Kidney (tissue), 14 donors: ENCODE measurements around the gene NTRK3. TPM values are rescaled to one million over a fixed set of nuclear protein-coding genes. Genes with fewer than 3 reads are reported as not detected.

Source experiments
- DNase-seq, 5 donors: peaks; one replicate each; pipeline ENCODE4 v3.0.0-alpha.2; 2013 to 2020
- FAIRE-seq: peaks from 2 replicates; lab custom pipeline; 2012; peaks lifted over from hg19 to GRCh38; lab: Jason Lieb, UNC
- H3K27ac ChIP-seq, 2 donors: one replicate each; pipeline ENCODE4 v1.7.0; 2013; ENCODE audit warnings: low read depth in 2 of 2, low read length in 2 of 2, inconsistent platforms in 1 of 2
- H3K27me3 ChIP-seq: one replicate; pipeline ENCODE4 v1.7.1; 2013; ENCODE audit warnings: low read length, inconsistent platforms; ENCODE audit not compliant: control insufficient read depth, insufficient read depth
- H3K36me3 ChIP-seq, 3 donors: one replicate each; pipeline versions ENCODE4 v1.7.0 to v1.7.1; 2013; ENCODE audit warnings: low read length in 3 of 3, control low read depth in 1 of 3, inconsistent platforms in 1 of 3; ENCODE audit not compliant: insufficient read depth in 3 of 3, control insufficient read depth in 2 of 3
- H3K4me1 ChIP-seq, 3 donors: one replicate each; pipeline versions ENCODE4 v1.7.0 to v1.7.1; 2013; ENCODE audit warnings: low read length in 3 of 3, inconsistent platforms in 1 of 3, low read depth in 1 of 3; ENCODE audit not compliant: control insufficient read depth in 2 of 3, insufficient read depth in 2 of 3
- H3K4me3 ChIP-seq, 3 donors: one replicate each; pipeline versions ENCODE4 v1.7.0 to v1.8.1; 2013; ENCODE audit warnings: low read length in 3 of 3, control low read depth in 1 of 3, inconsistent platforms in 1 of 3
- H3K9ac ChIP-seq, 3 donors: one replicate each; pipeline versions ENCODE4 v1.7.0 to v1.7.1; 2013; ENCODE audit warnings: low read length in 3 of 3, control low read depth in 1 of 3, inconsistent platforms in 1 of 3
- H3K9me3 ChIP-seq, 3 donors: one replicate each; pipeline versions ENCODE4 v1.7.0 to v1.7.1; 2013; ENCODE audit warnings: low read length in 3 of 3, control low read depth in 1 of 3, inconsistent platforms in 1 of 3; ENCODE audit not compliant: control insufficient read depth in 2 of 3, insufficient read depth in 1 of 3
- intact Hi-C: fragments of 100-400 bp; cut with DNase I; formaldehyde crosslinking; loops from one replicate; pipeline ENCODE4 v1.11.1; 2022
- polyA plus RNA-seq: library from polyadenylated mRNA; stranded (reverse); fragments of 350-450 nt; fragmentation: Illumina TruSeq; extraction: RNeasy Lipid Tissue Mini Kit (QIAGEN cat#74804); gene quantifications from one replicate; pipeline ENCODE4 v1.2.3, GENCODE V29; 2014; ENCODE audit warnings: low read depth, low replicate concordance; ENCODE audit not compliant: insufficient read depth
- total RNA-seq: library from RNA; stranded (reverse); fragmentation: NEBNext Ultra II Directional; extraction: Animal tissue kit (Norgen Biotek cat#: 25700); gene quantifications from one replicate; pipeline ENCODE4 v1.2.1, GENCODE V29; 2021
- TF ChIP-seq, protein P1 (sequence below): IDR thresholded peaks from 3 replicates; pipeline ENCODE4 v1.5.1; 2012; ENCODE audit warnings: mild to moderate bottlenecking, moderate library complexity, borderline replicate concordance; ENCODE audit not compliant: insufficient read depth; ENCODE audit errors: extremely low read depth
- donor health status: control.
- donor health status: control.
- donor health status: control.
- donor health status: control.
- donor health status: control.
- donor health status: DM: yes; HTN: yes; CAD: no.
- donor health status: Normal renal cell carcinoma (clear cell type).

The NTRK3 gene
- total and polyA plus RNA-seq, 2 donors from 2014 or later = 8.9 to 25.5 TPM

GRCh38 chr15:87850916-87851315 is 405.6 kb downstream of the NTRK3 start:
- intact Hi-C loops = no loop called here
- no peaks in the 10 kb centered on the region for H3K27me3 ChIP-seq
- H3K9me3 ChIP-seq = no peaks in the 10 kb centered on the region
- H3K27ac ChIP-seq = no peak overlapping the region
- TF ChIP-seq, protein P1, sequence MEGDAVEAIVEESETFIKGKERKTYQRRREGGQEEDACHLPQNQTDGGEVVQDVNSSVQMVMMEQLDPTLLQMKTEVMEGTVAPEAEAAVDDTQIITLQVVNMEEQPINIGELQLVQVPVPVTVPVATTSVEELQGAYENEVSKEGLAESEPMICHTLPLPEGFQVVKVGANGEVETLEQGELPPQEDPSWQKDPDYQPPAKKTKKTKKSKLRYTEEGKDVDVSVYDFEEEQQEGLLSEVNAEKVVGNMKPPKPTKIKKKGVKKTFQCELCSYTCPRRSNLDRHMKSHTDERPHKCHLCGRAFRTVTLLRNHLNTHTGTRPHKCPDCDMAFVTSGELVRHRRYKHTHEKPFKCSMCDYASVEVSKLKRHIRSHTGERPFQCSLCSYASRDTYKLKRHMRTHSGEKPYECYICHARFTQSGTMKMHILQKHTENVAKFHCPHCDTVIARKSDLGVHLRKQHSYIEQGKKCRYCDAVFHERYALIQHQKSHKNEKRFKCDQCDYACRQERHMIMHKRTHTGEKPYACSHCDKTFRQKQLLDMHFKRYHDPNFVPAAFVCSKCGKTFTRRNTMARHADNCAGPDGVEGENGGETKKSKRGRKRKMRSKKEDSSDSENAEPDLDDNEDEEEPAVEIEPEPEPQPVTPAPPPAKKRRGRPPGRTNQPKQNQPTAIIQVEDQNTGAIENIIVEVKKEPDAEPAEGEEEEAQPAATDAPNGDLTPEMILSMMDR = no peak
- no peak overlapping the region for H3K4me3 ChIP-seq
- H3K36me3 ChIP-seq = no peaks in the 10 kb centered on the region
- no peaks in the 10 kb centered on the region for H3K4me1 ChIP-seq
- H3K9ac ChIP-seq = no peak overlapping the region
- FAIRE-seq (no peak), DNase-seq (no peak)

DNA sequence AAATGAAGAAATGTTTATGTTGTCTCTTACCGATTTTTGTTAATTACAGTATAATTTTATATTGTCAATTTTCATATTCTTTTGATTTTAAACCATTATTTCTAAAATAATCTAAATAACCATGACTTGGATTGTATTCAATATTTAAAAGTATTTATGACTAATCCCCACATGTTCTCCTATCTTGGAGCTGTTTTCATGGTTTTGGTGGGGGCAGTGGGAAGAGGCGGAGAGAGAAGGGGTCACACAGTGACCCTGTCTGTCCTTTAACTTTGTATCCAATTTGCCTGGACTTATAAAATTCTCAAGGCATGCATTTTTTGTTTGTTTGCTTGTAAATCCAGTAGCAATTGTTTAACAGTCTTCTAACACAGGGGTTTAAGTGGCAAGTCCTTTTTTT is 407.4 kb downstream of the NTRK3 start:
- H3K9ac ChIP-seq = no peak overlapping the region
- FAIRE-seq (no peak), DNase-seq (no peak)
- no peak overlapping the region for H3K4me3 ChIP-seq
- H3K27me3 ChIP-seq = no peaks in the 10 kb centered on the region
- intact Hi-C loops = no loop called here
- no peaks in the 10 kb centered on the region for H3K9me3 ChIP-seq
- H3K4me1 ChIP-seq = no peaks in the 10 kb centered on the region
- no peaks in the 10 kb centered on the region for H3K36me3 ChIP-seq
- H3K27ac ChIP-seq = no peak overlapping the region
- TF ChIP-seq, protein P1 = no peak

DNA sequence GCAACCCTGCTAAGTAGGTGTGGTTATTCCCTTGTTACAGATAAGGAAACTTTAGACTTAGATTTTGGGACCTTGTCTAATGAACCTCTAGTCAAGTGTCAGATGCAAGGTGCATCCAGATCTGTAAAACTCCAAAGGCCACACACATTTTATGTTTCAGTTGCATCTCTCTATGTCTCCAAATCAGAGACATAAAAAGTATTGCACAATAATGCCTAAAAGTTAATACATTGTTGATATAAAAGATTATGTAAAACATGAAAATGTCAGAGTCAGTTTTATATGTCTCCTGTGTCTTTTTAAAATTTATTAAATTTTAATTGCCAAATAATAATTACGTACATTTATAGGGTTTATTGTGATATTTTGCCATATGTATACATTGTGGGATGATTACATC is 408.5 kb downstream of the NTRK3 start:
- Histone ChIP-seq H3K27me3 (no peaks in the 10 kb centered on the region), H3K9ac (no peak overlapping the region), H3K4me3 (no peak overlapping the region), H3K4me1 (no peaks in the 10 kb centered on the region), H3K27ac (no peak overlapping the region), H3K9me3 (no peaks in the 10 kb centered on the region), H3K36me3 (no peaks in the 10 kb centered on the region)
- TF ChIP-seq, protein P1 = no peak
- intact Hi-C loops = no loop called here
- FAIRE-seq (peak; percentile 39), DNase-seq (no peak)

GRCh38 chr15:87846746-87847145 is 409.8 kb downstream of the NTRK3 start:
- Histone ChIP-seq H3K9ac (no peak overlapping the region), H3K4me1 (no peaks in the 10 kb centered on the region), H3K27me3 (no peaks in the 10 kb centered on the region), H3K36me3 (no peaks in the 10 kb centered on the region), H3K9me3 (no peaks in the 10 kb centered on the region), H3K4me3 (no peak overlapping the region), H3K27ac (no peak overlapping the region)
- DNase-seq = no peak
- TF ChIP-seq, protein P1 = no peak
- no peak for FAIRE-seq
- intact Hi-C loops = no loop called here
